Keratinocyte (primary cell): ENCODE measurements around the gene CLN6. TPM values are rescaled to one million over a fixed set of nuclear protein-coding genes. Genes with fewer than 3 reads are reported as not detected.

Experiments
- DNase-seq: peaks from one replicate; pipeline ENCODE4 v3.0.0-alpha.2; 2011; ENCODE audit warnings: low read depth, missing footprints, low spot score
- FAIRE-seq: peaks from 2 replicates; lab custom pipeline; 2011; peaks lifted over from hg19 to GRCh38; lab: Jason Lieb, UNC
- H2AFZ ChIP-seq: 2 replicates; pipeline ENCODE4 v1.6.0; 2012; ENCODE audit warnings: low read length, control low read depth, inconsistent platforms; ENCODE audit not compliant: control insufficient read depth
- H3K27ac ChIP-seq: 2 replicates; pipeline ENCODE4 v1.5.1; 2011; ENCODE audit warnings: low read length; ENCODE audit not compliant: control insufficient read depth, insufficient read depth
- H3K27me3 ChIP-seq: 3 replicates; pipeline ENCODE4 v1.6.0; 2011; ENCODE audit warnings: low read length; ENCODE audit not compliant: control insufficient read depth, insufficient read depth; ENCODE audit errors: extremely low read depth
- H3K36me3 ChIP-seq, 2 experiments: 2 replicates in 1 of 2; 3 replicates in 1 of 2; pipeline ENCODE4 v1.5.1; 2011; ENCODE audit warnings: low read length in 2 of 2, mild to moderate bottlenecking in 1 of 2; ENCODE audit not compliant: control insufficient read depth in 2 of 2, insufficient read depth in 2 of 2; ENCODE audit errors: extremely low read depth in 1 of 2
- H3K4me1 ChIP-seq: 3 replicates; pipeline ENCODE4 v1.5.1; 2011; ENCODE audit warnings: low read length; ENCODE audit not compliant: control insufficient read depth, insufficient read depth; ENCODE audit errors: extremely low read depth
- H3K4me2 ChIP-seq: 3 replicates; pipeline ENCODE4 v1.6.0; 2011; ENCODE audit warnings: low read depth, low read length; ENCODE audit not compliant: control insufficient read depth, insufficient read depth; ENCODE audit errors: extremely low read depth
- H3K4me3 ChIP-seq, 3 experiments: fragments of 200-600 bp in 1 of 3; sonication (generic) in 1 of 3; 2 replicates in 2 of 3; 3 replicates in 1 of 3; pipeline ENCODE4 v1.5.1; 2011 to 2016; ENCODE audit warnings: low read length in 3 of 3, mild to moderate bottlenecking in 3 of 3, control low read depth in 2 of 3, inconsistent platforms in 1 of 3, low read depth in 1 of 3, mixed read lengths in 1 of 3, mixed run types in 1 of 3, moderate library complexity in 1 of 3; ENCODE audit not compliant: control insufficient read depth in 2 of 3, insufficient read depth in 2 of 3; ENCODE audit errors: extremely low read depth in 1 of 3
- H3K79me2 ChIP-seq: 2 replicates; pipeline ENCODE4 v1.6.0; 2012; ENCODE audit warnings: low read length; ENCODE audit not compliant: control insufficient read depth, insufficient read depth
- H3K9ac ChIP-seq: 3 replicates; pipeline ENCODE4 v1.6.0; 2011; ENCODE audit warnings: low read length; ENCODE audit not compliant: control insufficient read depth, insufficient read depth; ENCODE audit errors: extremely low read depth
- H3K9me1 ChIP-seq: 3 replicates; pipeline ENCODE4 v1.6.0; 2011; ENCODE audit warnings: low read length; ENCODE audit not compliant: control insufficient read depth, insufficient read depth; ENCODE audit errors: extremely low read depth
- H3K9me3 ChIP-seq: 2 replicates; pipeline ENCODE4 v1.5.1; 2012; ENCODE audit warnings: low read depth, low read length; ENCODE audit not compliant: control insufficient read depth
- H4K20me1 ChIP-seq: 3 replicates; pipeline ENCODE4 v1.6.0; 2011; ENCODE audit warnings: low read length; ENCODE audit not compliant: control insufficient read depth, insufficient read depth; ENCODE audit errors: extremely low read depth
- CTCF ChIP-seq, 3 experiments: IDR thresholded peaks in 1 of 3; conservative IDR thresholded peaks in 1 of 3; optimal IDR thresholded peaks in 1 of 3; 2 replicates in 2 of 3; 3 replicates in 1 of 3; pipeline versions ENCODE3 to v1.5.1; 2011; ENCODE audit warnings: low read length in 3 of 3, mild to moderate bottlenecking in 3 of 3, moderate library complexity in 2 of 3, control low read depth in 1 of 3, inconsistent platforms in 1 of 3; ENCODE audit not compliant: insufficient read depth in 2 of 3; ENCODE audit errors: extremely low read depth in 1 of 3
- EZH2 ChIP-seq: IDR thresholded peaks from one replicate; pipeline ENCODE4 v1.6.1; 2012; ENCODE audit warnings: inconsistent platforms, mild to moderate bottlenecking, low read length, moderate library complexity
- dilution Hi-C: fragments of 300-500 bp; cut with MboI; formaldehyde crosslinking; loops from one replicate; pipeline ENCODE4 v1.7.0; 2020; ENCODE audit warnings: low sequenced_read_pairs; ENCODE audit not compliant: extremely low pct_ligation_motif_present
- polyA plus RNA-seq, 5 experiments: library from polyadenylated mRNA; depleted of rRNA in 3 of 5; stranded (reverse) in 3 of 5; stranded (forward) in 1 of 5; unstranded in 1 of 5; fragments of >200 nt; gene quantifications; 1 replicate in 1 of 5; 2 replicates in 3 of 5; 3 replicates in 1 of 5; pipeline versions ENCODE4 v1.2.1 to v1.2.3, GENCODE V29; 2011 to 2012; ENCODE audit warnings: missing spikeins in 2 of 5, low read depth in 1 of 5, low replicate concordance in 1 of 5

Gene CLN6
- polyA plus RNA-seq, 1 donor (not counting 4 experiments of a cell fraction or from before 2014, with no cell fraction given) = 26.7 TPM

- dilution Hi-C loops = no loop called here
- no peak overlapping the region for H3K4me3 ChIP-seq
- no peak overlapping the region for H3K4me2 ChIP-seq
- no peaks in the 10 kb centered on the region for H3K9me3 ChIP-seq
- H3K4me1 ChIP-seq = peaks cover 34% of the 10 kb centered on the region
- no peak overlapping the region for H3K9ac ChIP-seq
- H3K9me1 ChIP-seq = no peaks in the 10 kb centered on the region
- H2AFZ ChIP-seq = no peak overlapping the region
- DNase-seq (no peak), FAIRE-seq (no peak)
- H3K36me3 ChIP-seq = no peaks in the 10 kb centered on the region
- TF ChIP-seq CTCF (optimal IDR thresholded peaks at IDR 0.05 in 1 of 3, IDR thresholded peaks at IDR 0.05 in 1 of 3, conservative IDR thresholded peaks at IDR 0.05 in 1 of 3; ENCODE audit: extremely low read depth in 1 of 3, insufficient read depth in 2 of 3, low read length in 3 of 3) = no peak
- no peak for TF ChIP-seq EZH2
- no peak overlapping the region for H3K27ac ChIP-seq
- H3K79me2 ChIP-seq = no peaks in the 10 kb centered on the region
- no peaks in the 10 kb centered on the region for H4K20me1 ChIP-seq
- H3K27me3 ChIP-seq = no peaks in the 10 kb centered on the region
Observed at GRCh38 chr15:68262514-68263356, 33.2 kb upstream of the CLN6 start.

GRCh38 chr15:68261980-68262379, 32.5 kb upstream of the CLN6 start:
- Histone ChIP-seq H2AFZ (no peak overlapping the region), H3K4me3 (no peak overlapping the region), H3K9ac (no peak overlapping the region), H3K9me3 (no peaks in the 10 kb centered on the region), H3K27me3 (no peaks in the 10 kb centered on the region), H3K9me1 (no peaks in the 10 kb centered on the region), H3K4me2 (no peak overlapping the region), H3K4me1 (peaks cover 37% of the 10 kb centered on the region), H3K36me3 (no peaks in the 10 kb centered on the region), H4K20me1 (no peaks in the 10 kb centered on the region), H3K79me2 (no peaks in the 10 kb centered on the region), H3K27ac (no peak overlapping the region)
- dilution Hi-C loops = no loop called here
- FAIRE-seq (no peak), DNase-seq (no peak)
- TF ChIP-seq CTCF (optimal IDR thresholded peaks at IDR 0.05 in 1 of 3, IDR thresholded peaks at IDR 0.05 in 1 of 3, conservative IDR thresholded peaks at IDR 0.05 in 1 of 3; ENCODE audit: extremely low read depth in 1 of 3, insufficient read depth in 2 of 3, low read length in 3 of 3) (no peak), EZH2 (no peak)
